Panc1 (cell line): ENCODE results near the gene TNRC6C. TPM values are rescaled to one million over a fixed set of nuclear protein-coding genes. Genes with fewer than 3 reads are reported as not detected.

Experiments used
- ATAC-seq: fragments of 200-7000 bp; cut with Tn5 transposase; 2 replicates; pipeline ENCODE4 v1.9.1; 2020; ENCODE audit warnings: mild to moderate bottlenecking, moderate library complexity
- BruUV-seq: library from RNA; stranded (reverse); fragments of 400-500 nt; replicated peaks from 2 replicates; lab custom pipeline; 2021; lab: Mats Ljungman, UMichigan
- CTCF ChIA-PET: fragments of 300-600 bp; sonication (Branson Sonifier 250); formaldehyde crosslinking; loops from one replicate; lab custom pipeline; 2022; ENCODE audit warnings: antibody characterized with exemption; lab: Charles Lee
- POLR2A ChIA-PET: fragments of 300-600 bp; sonication (Branson Sonifier 250); formaldehyde crosslinking; loops from one replicate; lab custom pipeline; 2022; ENCODE audit warnings: antibody characterized with exemption; lab: Charles Lee
- DNase-seq: peaks from one replicate; pipeline ENCODE4 v3.0.0-alpha.2; 2010; ENCODE audit warnings: low read depth, low spot score
- H3K27ac ChIP-seq: 2 replicates; pipeline ENCODE4 v1.5.1; 2011; ENCODE audit warnings: mild to moderate bottlenecking, low read length, inconsistent platforms
- H3K27me3 ChIP-seq: fragments of 200-500 bp; sonication (Bioruptor generic); 2 replicates; pipeline ENCODE4 v1.6.0; 2014; ENCODE audit warnings: low read length, inconsistent platforms; ENCODE audit not compliant: control insufficient read depth, insufficient read depth
- H3K36me3 ChIP-seq: fragments of 200-500 bp; sonication (Bioruptor generic); 2 replicates; pipeline ENCODE4 v1.5.1; 2014; ENCODE audit warnings: inconsistent platforms, mild to moderate bottlenecking, low read length, moderate library complexity; ENCODE audit not compliant: control insufficient read depth, insufficient read depth
- H3K4me1 ChIP-seq: 2 replicates; pipeline ENCODE4 v1.5.1; 2011; ENCODE audit warnings: inconsistent platforms, mild to moderate bottlenecking, low read length, moderate library complexity; ENCODE audit not compliant: control insufficient read depth, insufficient read depth
- H3K4me3 ChIP-seq, 2 experiments: 2 replicates each; pipeline ENCODE4 v1.5.1; 2011 to 2012; ENCODE audit warnings: low read depth in 2 of 2, low read length in 2 of 2, mild to moderate bottlenecking in 2 of 2, inconsistent platforms in 1 of 2, moderate library complexity in 1 of 2
- H3K9me3 ChIP-seq: fragments of 200-500 bp; sonication (Bioruptor generic); 2 replicates; pipeline ENCODE4 v1.5.1; 2014; ENCODE audit warnings: low read depth, mild to moderate bottlenecking, inconsistent platforms, low read length, moderate library complexity; ENCODE audit not compliant: control insufficient read depth, insufficient read depth
- POLR2AphosphoS5 ChIP-seq: IDR thresholded peaks from 2 replicates; pipeline ENCODE4 v1.6.1; 2012; ENCODE audit warnings: mild to moderate bottlenecking, low read depth, low read length, moderate library complexity
- SIN3A ChIP-seq: IDR thresholded peaks from 2 replicates; pipeline ENCODE4 v1.6.1; 2012; ENCODE audit warnings: low read depth, mild to moderate bottlenecking, low read length, moderate library complexity, borderline replicate concordance; ENCODE audit not compliant: insufficient read depth
- TCF7L2 ChIP-seq: IDR thresholded peaks from 2 replicates; pipeline ENCODE4 v1.6.1; 2011; ENCODE audit warnings: mild to moderate bottlenecking, low read depth, low read length, inconsistent platforms
- in situ Hi-C: cut with HindIII; loops from 2 replicates; pipeline ENCODE4 v1.10.0; 2016; ENCODE audit warnings: low sequenced_read_pairs, low pct_unique_long_range_greater_than_20kb
- intact Hi-C: fragments of 100-400 bp; cut with micrococcal nuclease; formaldehyde crosslinking; loops from one replicate; pipeline ENCODE4 v1.10.0; 2022; ENCODE audit not compliant: unreplicated experiment
- total RNA-seq: library from RNA; stranded (reverse); gene quantifications from one replicate; pipeline ENCODE4 v1.2.1, GENCODE V29; 2021; ENCODE audit not compliant: unreplicated experiment
- TF ChIP-seq, protein P1 (sequence below), 2 experiments: IDR thresholded peaks; 2 replicates each; pipeline ENCODE4 v1.6.1; 2011 to 2012; ENCODE audit warnings: low read depth in 2 of 2, control low read depth in 1 of 2, low read length in 1 of 2, mild to moderate bottlenecking in 1 of 2, moderate library complexity in 1 of 2; ENCODE audit not compliant: insufficient read depth in 1 of 2
- TF ChIP-seq, protein P2 (sequence below): fragments of 450-650 bp; IDR thresholded peaks from 2 replicates; pipeline ENCODE4 v1.5.1; 2017; ENCODE audit warnings: mild to moderate bottlenecking

Gene TNRC6C
- total RNA-seq, 1 experiment from 2014 or later: 10.1 TPM

DNA sequence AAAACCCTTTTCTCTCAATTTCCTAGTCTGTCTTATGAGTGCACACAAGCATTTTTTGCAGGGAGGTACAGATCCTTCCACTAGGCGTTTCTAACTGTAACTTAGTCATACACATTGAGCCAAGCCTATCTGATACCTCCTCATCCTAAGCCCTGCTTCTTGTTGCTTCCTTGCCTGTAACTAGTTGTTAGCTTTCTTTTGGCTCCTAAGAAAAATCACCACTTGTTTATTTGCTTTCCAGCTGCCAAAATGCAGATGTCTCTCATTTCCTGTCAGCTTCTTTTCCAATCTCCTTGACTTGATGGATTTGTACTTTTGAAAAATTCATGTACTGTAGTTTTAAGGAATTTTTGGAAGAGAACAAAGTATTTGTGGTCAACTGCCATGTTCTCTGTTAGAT, 73.7 kb downstream of the TNRC6C start:
- POLR2A ChIA-PET: no interaction called here
- no TSS peak for BruUV-seq

DNA sequence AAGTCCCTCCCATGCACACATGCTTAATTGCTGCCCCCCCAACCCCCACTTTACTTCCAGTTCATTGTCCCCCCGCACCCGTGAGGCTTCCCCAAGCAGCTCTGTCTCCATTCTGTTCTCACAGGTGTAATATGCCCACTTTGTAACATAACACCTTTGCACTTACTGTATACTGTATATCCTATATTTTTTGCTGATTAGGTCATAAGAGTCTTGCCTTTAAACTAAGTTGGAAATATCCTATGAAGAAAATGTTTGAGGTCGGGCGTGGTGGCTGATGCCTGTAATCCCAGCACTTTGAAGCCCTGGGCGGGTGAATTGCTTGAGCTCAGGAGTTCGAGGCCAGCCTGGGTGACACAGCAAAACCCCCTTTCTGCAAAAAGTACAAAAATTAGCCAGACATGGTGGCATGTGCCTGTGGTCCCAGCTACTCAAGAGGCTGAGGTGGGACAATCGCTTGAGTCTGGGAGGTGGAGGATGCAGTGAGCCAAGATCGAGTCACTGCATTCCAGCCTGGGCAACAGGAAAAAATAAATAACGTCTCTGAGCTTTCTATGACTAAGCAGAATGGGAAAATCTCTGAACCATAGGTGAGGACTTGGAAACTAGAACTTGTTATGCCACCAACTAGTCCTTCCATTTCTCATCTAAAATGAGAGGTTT, 76.1 kb downstream of the TNRC6C start:
- H3K27ac ChIP-seq: no peak overlapping the region
- no peaks in the 10 kb centered on the region for H3K27me3 ChIP-seq
- H3K9me3 ChIP-seq: no peaks in the 10 kb centered on the region
- H3K36me3 ChIP-seq: no peaks in the 10 kb centered on the region
- POLR2A ChIA-PET: no interaction called here
- H3K4me1 ChIP-seq: no peaks in the 10 kb centered on the region
- in situ Hi-C loops (no loop called here), intact Hi-C loops (no loop called here)
- ATAC-seq (peak; percentile 70; the same call in 1 of the 2 replicates), DNase-seq (no peak)
- no peak for TF ChIP-seq SIN3A
- TF ChIP-seq, protein P1, sequence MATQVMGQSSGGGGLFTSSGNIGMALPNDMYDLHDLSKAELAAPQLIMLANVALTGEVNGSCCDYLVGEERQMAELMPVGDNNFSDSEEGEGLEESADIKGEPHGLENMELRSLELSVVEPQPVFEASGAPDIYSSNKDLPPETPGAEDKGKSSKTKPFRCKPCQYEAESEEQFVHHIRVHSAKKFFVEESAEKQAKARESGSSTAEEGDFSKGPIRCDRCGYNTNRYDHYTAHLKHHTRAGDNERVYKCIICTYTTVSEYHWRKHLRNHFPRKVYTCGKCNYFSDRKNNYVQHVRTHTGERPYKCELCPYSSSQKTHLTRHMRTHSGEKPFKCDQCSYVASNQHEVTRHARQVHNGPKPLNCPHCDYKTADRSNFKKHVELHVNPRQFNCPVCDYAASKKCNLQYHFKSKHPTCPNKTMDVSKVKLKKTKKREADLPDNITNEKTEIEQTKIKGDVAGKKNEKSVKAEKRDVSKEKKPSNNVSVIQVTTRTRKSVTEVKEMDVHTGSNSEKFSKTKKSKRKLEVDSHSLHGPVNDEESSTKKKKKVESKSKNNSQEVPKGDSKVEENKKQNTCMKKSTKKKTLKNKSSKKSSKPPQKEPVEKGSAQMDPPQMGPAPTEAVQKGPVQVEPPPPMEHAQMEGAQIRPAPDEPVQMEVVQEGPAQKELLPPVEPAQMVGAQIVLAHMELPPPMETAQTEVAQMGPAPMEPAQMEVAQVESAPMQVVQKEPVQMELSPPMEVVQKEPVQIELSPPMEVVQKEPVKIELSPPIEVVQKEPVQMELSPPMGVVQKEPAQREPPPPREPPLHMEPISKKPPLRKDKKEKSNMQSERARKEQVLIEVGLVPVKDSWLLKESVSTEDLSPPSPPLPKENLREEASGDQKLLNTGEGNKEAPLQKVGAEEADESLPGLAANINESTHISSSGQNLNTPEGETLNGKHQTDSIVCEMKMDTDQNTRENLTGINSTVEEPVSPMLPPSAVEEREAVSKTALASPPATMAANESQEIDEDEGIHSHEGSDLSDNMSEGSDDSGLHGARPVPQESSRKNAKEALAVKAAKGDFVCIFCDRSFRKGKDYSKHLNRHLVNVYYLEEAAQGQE (IDR thresholded peaks at IDR 0.05; ENCODE audit: insufficient read depth in 1 of 2, low read depth in 2 of 2, low read length in 1 of 2): no peak
- TF ChIP-seq, protein P2, sequence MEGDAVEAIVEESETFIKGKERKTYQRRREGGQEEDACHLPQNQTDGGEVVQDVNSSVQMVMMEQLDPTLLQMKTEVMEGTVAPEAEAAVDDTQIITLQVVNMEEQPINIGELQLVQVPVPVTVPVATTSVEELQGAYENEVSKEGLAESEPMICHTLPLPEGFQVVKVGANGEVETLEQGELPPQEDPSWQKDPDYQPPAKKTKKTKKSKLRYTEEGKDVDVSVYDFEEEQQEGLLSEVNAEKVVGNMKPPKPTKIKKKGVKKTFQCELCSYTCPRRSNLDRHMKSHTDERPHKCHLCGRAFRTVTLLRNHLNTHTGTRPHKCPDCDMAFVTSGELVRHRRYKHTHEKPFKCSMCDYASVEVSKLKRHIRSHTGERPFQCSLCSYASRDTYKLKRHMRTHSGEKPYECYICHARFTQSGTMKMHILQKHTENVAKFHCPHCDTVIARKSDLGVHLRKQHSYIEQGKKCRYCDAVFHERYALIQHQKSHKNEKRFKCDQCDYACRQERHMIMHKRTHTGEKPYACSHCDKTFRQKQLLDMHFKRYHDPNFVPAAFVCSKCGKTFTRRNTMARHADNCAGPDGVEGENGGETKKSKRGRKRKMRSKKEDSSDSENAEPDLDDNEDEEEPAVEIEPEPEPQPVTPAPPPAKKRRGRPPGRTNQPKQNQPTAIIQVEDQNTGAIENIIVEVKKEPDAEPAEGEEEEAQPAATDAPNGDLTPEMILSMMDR: no peak
- TF ChIP-seq TCF7L2: no peak
- BruUV-seq: no TSS peak
- CTCF ChIA-PET: interaction anchor here (1.5 kb wide), 1 partner anchor 21 kb away, joined by 4 read pairs; no protein-coding TSS in a partner anchor
- no peak overlapping the region for H3K4me3 ChIP-seq

More for the DNA sequence above, 73.7 kb downstream of the TNRC6C start:
- H3K27ac ChIP-seq: no peak overlapping the region
- CTCF ChIA-PET: no interaction called here
- no peaks in the 10 kb centered on the region for H3K9me3 ChIP-seq
- no peak for DNase-seq
- in situ Hi-C loops (no loop called here), intact Hi-C loops (no loop called here)
- no peaks in the 10 kb centered on the region for H3K4me1 ChIP-seq
- H3K4me3 ChIP-seq: no peak overlapping the region
- H3K36me3 ChIP-seq: no peaks in the 10 kb centered on the region
- 0 out of 2 replicates have a peak, but pooled peaks have one; percentile 64 for ATAC-seq
- no peaks in the 10 kb centered on the region for H3K27me3 ChIP-seq
- TF ChIP-seq, protein P2: no peak
- TF ChIP-seq TCF7L2: no peak
- TF ChIP-seq POLR2AphosphoS5: no peak
- no peak for TF ChIP-seq SIN3A
- TF ChIP-seq, protein P1 (IDR thresholded peaks at IDR 0.05; ENCODE audit: insufficient read depth in 1 of 2, low read depth in 2 of 2, low read length in 1 of 2): no peak
